T1000 (cell line): Measurements from ENCODE around the gene NR1D2.
A peak's percentile ranks its signal among the peaks of the same experiment; 100 is the strongest.

ENCODE experiments used
- DNase-seq: peaks from one replicate; lab custom pipeline; 2025; ENCODE audit warnings: mixed read lengths; lab: John Stamatoyannopoulos, UW

The NR1D2 gene

GRCh38 chr3:23964537-23965235 is 19.6 kb downstream of the NR1D2 start:
- DNase-seq, result no peak

- DNase-seq, result no peak
Measured at GRCh38 chr3:23966328-23966727, 21.2 kb downstream of the NR1D2 start.

GRCh38 chr3:23968463-23969184 is 23.5 kb downstream of the NR1D2 start:
- no peak for DNase-seq

DNA sequence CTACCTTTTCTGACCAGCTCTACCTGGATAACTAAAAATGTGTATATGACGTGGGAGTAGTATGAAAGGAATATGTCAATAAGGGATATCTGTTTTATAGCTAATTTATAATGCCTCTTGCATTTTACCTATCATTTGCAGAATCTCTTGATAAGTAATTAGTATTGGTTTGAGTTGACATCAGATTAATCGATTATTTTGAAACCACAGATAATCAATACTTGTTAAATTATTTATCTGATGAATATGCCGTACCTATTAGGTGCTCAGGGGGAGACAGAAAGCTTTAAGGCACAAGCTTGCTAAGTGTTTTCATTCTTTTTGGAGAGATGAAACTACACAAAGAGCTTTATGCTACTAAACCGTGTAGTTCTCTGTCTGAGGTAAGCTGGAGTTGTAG is 24.3 kb downstream of the NR1D2 start:
- no peak for DNase-seq

- DNase-seq, result no peak
Measured at GRCh38 chr3:23971684-23972083, 26.6 kb downstream of the NR1D2 start.

GRCh38 chr3:23976555-23976954 is 31.5 kb downstream of the NR1D2 start:
- DNase-seq, result no peak

GRCh38 chr3:23979569-23979968 is 34.5 kb downstream of the NR1D2 start:
- DNase-seq, result no peak

- no peak for DNase-seq
Measured at GRCh38 chr3:23981136-23981535, 36.0 kb downstream of the NR1D2 start.

- DNase-seq, result no peak
Measured at GRCh38 chr3:23981955-23982354, 36.9 kb downstream of the NR1D2 start.

DNA sequence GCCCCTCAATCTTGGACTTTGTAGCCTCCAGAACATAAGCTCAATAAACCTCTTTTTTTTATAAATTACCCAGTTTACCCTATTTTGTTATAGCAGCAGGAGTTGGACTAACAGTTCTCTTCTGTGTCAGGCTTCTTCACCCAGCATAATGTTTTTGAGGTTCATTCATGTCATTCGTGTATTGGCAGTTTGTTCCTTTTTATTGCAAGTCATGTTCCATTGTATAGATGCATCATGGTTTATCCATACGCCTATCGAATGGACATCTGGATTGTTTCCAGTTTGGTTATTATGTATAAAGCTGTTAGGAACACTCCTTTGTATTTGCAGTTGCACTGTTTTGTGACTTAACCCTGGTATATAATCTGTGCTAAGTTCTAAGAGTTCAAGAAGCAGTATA is 39.8 kb downstream of the NR1D2 start:
- DNase-seq, result no peak

DNA sequence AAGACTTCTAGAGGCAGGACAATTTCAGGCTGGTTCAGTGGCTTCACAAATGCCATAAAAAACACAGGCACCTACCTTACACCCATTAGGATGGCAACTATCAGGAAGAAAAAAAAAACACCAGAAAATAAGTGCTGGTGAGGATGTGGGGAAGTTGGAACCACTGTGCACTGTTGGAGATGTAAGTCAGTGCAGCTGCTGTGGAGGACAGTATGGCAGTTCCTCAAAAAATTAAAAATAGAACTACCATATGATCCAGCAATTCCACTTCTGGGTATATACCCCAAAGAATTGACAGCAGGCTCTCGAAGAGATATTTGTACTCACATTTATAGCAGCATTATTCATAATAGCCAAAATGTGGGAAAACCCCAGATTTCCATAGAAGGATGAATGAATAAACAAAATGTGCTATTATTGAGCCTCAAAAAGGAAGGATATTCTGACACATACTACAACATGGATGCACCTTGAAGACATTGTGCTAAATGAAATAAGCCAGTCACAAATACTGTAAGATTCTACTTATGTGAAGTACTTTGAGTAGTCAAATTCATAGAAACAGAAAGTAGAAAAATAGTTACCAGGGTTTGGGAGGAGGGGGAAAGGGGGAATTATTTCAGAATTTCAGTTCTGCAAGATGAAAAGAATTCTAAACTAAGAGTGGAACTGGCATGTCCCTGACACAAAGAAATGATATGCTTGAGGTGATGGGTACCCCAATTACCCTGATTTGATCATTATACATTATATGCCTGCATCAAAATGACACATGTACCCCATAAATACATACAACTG is 40.9 kb downstream of the NR1D2 start:
- no peak for DNase-seq

DNA sequence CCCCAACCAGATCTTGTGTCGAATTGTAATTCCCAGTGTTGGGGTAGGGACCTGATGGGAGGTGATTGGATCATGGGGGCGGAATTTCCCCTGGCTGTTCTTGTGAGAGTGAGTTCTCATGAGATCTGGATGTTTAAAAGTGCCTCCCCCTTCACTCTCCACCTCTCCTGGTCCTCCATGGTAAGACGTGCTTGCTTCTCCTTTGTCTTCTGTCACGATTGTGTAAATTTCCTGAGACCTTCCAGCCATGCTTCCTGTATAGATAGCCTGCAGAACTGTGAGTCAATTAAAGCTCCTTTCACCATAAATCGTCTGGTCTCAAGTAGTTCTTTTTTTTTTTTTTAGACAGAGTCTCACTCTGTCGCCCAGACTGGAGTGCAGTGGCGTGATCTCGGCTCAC is 42.3 kb downstream of the NR1D2 start:
- no peak for DNase-seq

- DNase-seq, result no peak
Measured at GRCh38 chr3:23991306-23991682, 46.2 kb downstream of the NR1D2 start.

DNA sequence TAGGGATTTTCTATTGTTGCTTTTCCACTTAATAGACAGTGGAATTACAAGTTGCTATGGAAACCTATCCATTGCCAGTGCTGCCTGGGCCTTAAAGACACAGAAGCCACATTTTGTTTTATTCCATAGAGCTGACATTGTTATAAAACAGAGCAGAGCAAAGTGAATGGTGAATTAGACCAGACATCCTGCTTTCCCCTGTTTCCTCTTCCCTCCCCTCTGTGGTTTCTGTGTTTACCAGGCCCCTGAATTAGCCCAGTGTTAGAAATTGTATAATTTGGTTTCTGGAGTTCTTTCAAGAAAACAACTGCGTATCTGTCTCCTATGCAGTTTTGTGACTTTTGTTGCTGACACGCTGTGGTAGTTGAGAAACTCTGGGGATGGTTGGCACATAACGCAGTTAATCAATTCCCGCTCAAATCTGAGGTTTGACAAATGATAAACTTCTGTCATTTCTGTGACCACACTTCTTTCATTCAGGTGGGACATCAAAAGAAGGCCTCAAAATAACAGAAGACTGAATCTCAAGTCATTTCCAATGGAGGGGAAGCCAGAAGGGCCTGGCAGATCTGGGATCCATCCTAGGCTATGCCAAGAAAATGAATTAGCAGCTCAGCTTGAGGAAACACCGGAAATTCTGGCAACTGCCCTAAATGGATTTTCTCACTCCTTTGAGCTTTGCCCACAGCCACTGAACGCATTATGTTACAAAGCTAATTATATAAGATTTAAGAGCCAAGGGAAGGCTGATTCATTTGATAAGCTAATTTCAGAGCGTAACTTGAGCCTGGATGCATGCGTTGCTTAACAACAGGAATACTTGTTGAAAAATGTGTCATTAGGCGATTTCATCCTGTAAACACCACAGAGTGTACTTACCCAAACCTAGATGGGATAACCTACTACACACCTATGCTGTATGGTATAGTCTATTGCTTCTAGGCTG is 46.9 kb downstream of the NR1D2 start:
- no peak for DNase-seq

DNA sequence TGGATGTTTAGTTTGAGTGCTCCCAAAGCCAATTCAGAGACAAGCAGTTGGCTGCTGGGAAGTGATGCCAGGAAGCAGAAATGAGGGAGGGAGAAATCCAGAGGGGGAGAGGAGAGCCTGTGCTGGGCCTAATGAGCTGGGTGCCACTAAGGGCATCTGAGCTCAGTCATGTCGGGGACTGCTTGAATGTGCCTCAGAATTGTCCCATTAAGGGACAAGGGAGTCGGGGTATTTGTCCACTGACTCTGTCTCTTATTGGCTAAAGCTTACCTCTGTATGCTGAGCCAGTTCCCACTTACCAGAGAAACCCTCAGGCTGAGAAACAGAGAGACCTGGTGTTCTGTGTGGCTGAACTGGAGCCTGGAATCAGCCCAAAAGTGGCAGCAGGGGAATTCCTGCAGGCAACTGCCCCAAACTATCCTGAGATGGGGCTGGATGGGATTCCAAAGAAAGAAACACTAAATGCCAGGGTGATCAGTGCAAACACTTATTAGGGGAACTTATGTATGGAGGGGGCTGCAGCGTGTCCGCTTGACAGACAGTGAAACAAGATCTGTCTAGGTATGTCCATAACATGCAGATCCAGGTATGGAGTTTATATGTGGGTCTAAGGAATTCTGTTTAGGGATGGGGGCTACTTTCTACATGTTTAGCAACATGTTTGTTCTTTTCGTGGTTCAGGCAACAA is 48.6 kb downstream of the NR1D2 start:
- DNase-seq, result no peak

DNA sequence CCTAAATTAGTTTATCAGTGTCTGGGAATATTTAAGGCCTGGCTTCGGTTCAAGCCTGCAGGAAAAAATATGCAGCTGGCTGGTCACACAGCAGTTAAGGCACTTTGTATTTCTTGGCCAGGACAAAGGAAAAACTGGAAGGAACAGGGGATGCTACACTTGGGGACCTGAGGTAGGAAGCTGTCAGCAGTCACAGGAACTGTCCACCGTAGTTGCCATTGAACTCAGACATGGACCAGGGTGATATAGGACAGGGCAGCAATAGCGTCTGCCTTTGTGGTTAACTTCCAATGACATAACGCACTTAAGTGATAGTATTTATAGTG is 49.1 kb downstream of the NR1D2 start:
- DNase-seq, result no peak

GRCh38 chr3:23995219-23995618 is 50.1 kb downstream of the NR1D2 start:
- DNase-seq, result no peak

- no peak for DNase-seq
Measured at GRCh38 chr3:23996095-23996524, 51.0 kb downstream of the NR1D2 start.

- peak; percentile 71 for DNase-seq
Measured at GRCh38 chr3:23999012-23999641, 54.0 kb downstream of the NR1D2 start.

DNA sequence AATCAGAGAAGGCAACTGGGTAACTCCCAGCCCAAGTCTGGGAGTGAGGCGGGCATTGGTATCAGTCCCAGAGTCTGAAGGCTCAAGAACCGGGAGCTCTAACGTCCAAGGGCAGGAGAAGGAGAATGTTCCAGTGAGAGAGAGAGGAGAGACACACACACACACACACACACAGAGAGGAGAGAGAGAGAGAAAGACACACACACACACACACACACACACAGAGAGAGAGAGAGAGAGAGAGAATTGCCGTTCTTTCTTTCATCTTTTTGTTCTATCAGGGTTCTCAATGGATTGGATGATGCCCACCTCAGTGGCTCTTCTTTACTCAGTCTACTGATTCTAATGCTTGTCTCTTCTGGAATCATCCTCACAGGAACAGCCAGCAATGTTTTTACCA is 57.0 kb downstream of the NR1D2 start:
- no peak for DNase-seq

- DNase-seq, result no peak
Measured at GRCh38 chr3:24003466-24003865, 58.4 kb downstream of the NR1D2 start.
